Bronchus fibroblast of lung (primary cell): ENCODE measurements around the gene TAF11L11. TPM values are rescaled to one million over a fixed set of nuclear protein-coding genes. Genes with fewer than 3 reads are reported as not detected.

Source experiments
- total RNA-seq: library from RNA; depleted of rRNA; stranded (reverse); fragments of >200 nt; gene quantifications from 2 replicates; pipeline ENCODE4 v1.2.3, GENCODE V29; 2015

Gene TAF11L11
- total RNA-seq: not detected in 2 replicates

GRCh38 chr5:17603880-17604279, at the start of gene TAF11L11:
Gene TAF11L11 (plus strand): TSS chr5:17604183.

GRCh38 chr5:17585658-17586057, 18.3 kb upstream of the TAF11L11 start, which contains the start of gene TAF11L7:
Gene TAF11L7 (minus strand): TSS chr5:17585758.

GRCh38 chr5:17590860-17591259, 13.1 kb upstream of the TAF11L11 start, which contains the start of gene TAF11L8:
Gene TAF11L8 (minus strand): TSS chr5:17590960.

GRCh38 chr5:17594255-17594654, 9.7 kb upstream of the TAF11L11 start, which contains the start of gene TAF11L9:
Gene TAF11L9 (minus strand): TSS chr5:17594394.

GRCh38 chr5:17597728-17598127, 6.3 kb upstream of the TAF11L11 start, which contains the start of gene TAF11L10:
Gene TAF11L10 (minus strand): TSS chr5:17597828.

GRCh38 chr5:17610092-17610491, 6.1 kb downstream of the TAF11L11 start, which contains the start of gene TAF11L12:
Gene TAF11L12 (plus strand): TSS chr5:17610392.

GRCh38 chr5:17631788-17632187, 27.8 kb downstream of the TAF11L11 start, which contains the start of gene TAF11L13:
Gene TAF11L13 (plus strand): TSS chr5:17632088.

GRCh38 chr5:17634160-17634559, 30.2 kb downstream of the TAF11L11 start, which contains the start of gene TAF11L14:
Gene TAF11L14 (plus strand): TSS chr5:17634460.

Other genes with a start within 250 kb of the TAF11L11 start
- not detected in 2 replicates for gene TAF11L2, start 106.0 kb upstream of the TAF11L11 start, total RNA-seq
- not detected in 2 replicates for gene TAF11L3, start 85.8 kb upstream of the TAF11L11 start, total RNA-seq
- not detected in 2 replicates for gene TAF11L4, start 82.4 kb upstream of the TAF11L11 start, total RNA-seq
- gene TAF11L5, start 78.9 kb upstream of the TAF11L11 start, total RNA-seq: not detected in 2 replicates
- not detected in 2 replicates for gene TAF11L6, start 75.5 kb upstream of the TAF11L11 start, total RNA-seq
- gene TAF11L7, start 18.4 kb upstream of the TAF11L11 start, total RNA-seq: not detected in 2 replicates
- not detected in 2 replicates for gene TAF11L8, start 13.2 kb upstream of the TAF11L11 start, total RNA-seq
- not detected in 2 replicates for gene TAF11L9, start 9.8 kb upstream of the TAF11L11 start, total RNA-seq
- not detected in 2 replicates for gene TAF11L10, start 6.4 kb upstream of the TAF11L11 start, total RNA-seq
- not detected in 2 replicates for gene TAF11L12, start 6.2 kb downstream of the TAF11L11 start, total RNA-seq
- gene TAF11L13, start 27.9 kb downstream of the TAF11L11 start, total RNA-seq: not detected in 2 replicates
- gene TAF11L14, start 30.3 kb downstream of the TAF11L11 start, total RNA-seq: not detected in 2 replicates